ENCODE data around the gene LRFN3.

LRFN3 gene

GRCh38 chr19:35990771-35991730, 54.9 kb downstream of the LRFN3 start:
- Histone ChIP-seq H3K27ac (ENCODE audit: low read depth, low read length) (no peak overlapping the region), H3K4me1 (ENCODE audit: control insufficient read depth, insufficient read depth, low read length) (peaks cover 4% of the 10 kb centered on the region; the same call in 1 of the 2 replicates), H3K4me3 (ENCODE audit: low read depth, low read length) (no peak overlapping the region), H3K9me3 (ENCODE audit: control insufficient read depth, insufficient read depth, low read depth, low read length) (peaks cover 5% of the 10 kb centered on the region; the same call in 1 of the 2 replicates), H3K36me3 (ENCODE audit: control insufficient read depth, insufficient read depth, low read length) (no peaks in the 10 kb centered on the region), H3K27me3 (ENCODE audit: control insufficient read depth, insufficient read depth, low read length) (peaks cover 23% of the 10 kb centered on the region), H3K9ac (ENCODE audit: low read length) (no peak overlapping the region)

- no peak overlapping the region for H3K9ac ChIP-seq (ENCODE audit: low read length)
- no peak overlapping the region for H3K4me3 ChIP-seq (ENCODE audit: low read depth, low read length)
- H3K36me3 ChIP-seq (ENCODE audit: control insufficient read depth, insufficient read depth, low read length): no peaks in the 10 kb centered on the region
- peaks cover 5% of the 10 kb centered on the region; the same call in 1 of the 2 replicates for H3K9me3 ChIP-seq (ENCODE audit: control insufficient read depth, insufficient read depth, low read depth, low read length)
- peaks cover 15% of the 10 kb centered on the region; the same call in 1 of the 2 replicates for H3K27me3 ChIP-seq (ENCODE audit: control insufficient read depth, insufficient read depth, low read length)
- peaks cover 4% of the 10 kb centered on the region; the same call in 1 of the 2 replicates for H3K4me1 ChIP-seq (ENCODE audit: control insufficient read depth, insufficient read depth, low read length)
- H3K27ac ChIP-seq (ENCODE audit: low read depth, low read length): no peak overlapping the region
Measured at GRCh38 chr19:35991731-35992450, 55.7 kb downstream of the LRFN3 start.

- H3K9ac ChIP-seq (ENCODE audit: low read length): no peak overlapping the region
- H3K27me3 ChIP-seq (ENCODE audit: control insufficient read depth, insufficient read depth, low read length): peaks cover 12% of the 10 kb centered on the region; the same call in 1 of the 2 replicates
- H3K36me3 ChIP-seq (ENCODE audit: control insufficient read depth, insufficient read depth, low read length): no peaks in the 10 kb centered on the region
- H3K4me1 ChIP-seq (ENCODE audit: control insufficient read depth, insufficient read depth, low read length): peaks cover 4% of the 10 kb centered on the region; the same call in 1 of the 2 replicates
- peaks cover 5% of the 10 kb centered on the region; the same call in 1 of the 2 replicates for H3K9me3 ChIP-seq (ENCODE audit: control insufficient read depth, insufficient read depth, low read depth, low read length)
- H3K4me3 ChIP-seq (ENCODE audit: low read depth, low read length): no peak overlapping the region
- no peak overlapping the region for H3K27ac ChIP-seq (ENCODE audit: low read depth, low read length)
Measured at GRCh38 chr19:35992907-35993765, 57.0 kb downstream of the LRFN3 start.

- H3K27me3 ChIP-seq (ENCODE audit: control insufficient read depth, insufficient read depth, low read length): peaks cover 10% of the 10 kb centered on the region; the same call in 1 of the 2 replicates
- H3K36me3 ChIP-seq (ENCODE audit: control insufficient read depth, insufficient read depth, low read length): no peaks in the 10 kb centered on the region
- H3K9ac ChIP-seq (ENCODE audit: low read length): no peak overlapping the region
- H3K9me3 ChIP-seq (ENCODE audit: control insufficient read depth, insufficient read depth, low read depth, low read length): no peaks in the 10 kb centered on the region
- H3K27ac ChIP-seq (ENCODE audit: low read depth, low read length): no peak overlapping the region
- H3K4me1 ChIP-seq (ENCODE audit: control insufficient read depth, insufficient read depth, low read length): peaks cover 4% of the 10 kb centered on the region; the same call in 1 of the 2 replicates
- H3K4me3 ChIP-seq (ENCODE audit: low read depth, low read length): no peak overlapping the region
Measured at GRCh38 chr19:35993923-35994598, 57.9 kb downstream of the LRFN3 start.

Data from HUES6 (cell line).